Sciatic nerve (tissue), 2 donors: ENCODE results near the gene TMEFF1. TPM values are rescaled to one million over a fixed set of nuclear protein-coding genes. Genes with fewer than 3 reads are reported as not detected.

Experiments
- ATAC-seq: fragments of 200-7000 bp; cut with Tn5 transposase; one replicate; pipeline ENCODE4 v1.9.1; 2020; ENCODE audit warnings: mild to moderate bottlenecking, moderate library complexity
- DNase-seq: peaks from one replicate; pipeline ENCODE4 v3.0.0-alpha.2; 2020; ENCODE audit warnings: low spot score
- intact Hi-C: fragments of 100-400 bp; cut with DNase I; formaldehyde crosslinking; loops from one replicate; pipeline ENCODE4 v1.14.2; 2022
- total RNA-seq: library from RNA; stranded (reverse); fragmentation: NEBNext Ultra II Directional; extraction: Animal tissue kit (Norgen Biotek cat#: 25700); gene quantifications from one replicate; pipeline ENCODE4 v1.2.1, GENCODE V29; 2021
- donor health status: DM: no; HTN: no; CAD: no.
- donor health status: DM: no; HTN: no; CAD: no.

Gene TMEFF1
- total RNA-seq, 1 donor from 2014 or later: 1.5 TPM

GRCh38 chr9:100445161-100445902 lies 27.6 kb upstream of the TMEFF1 start:
- no peak for DNase-seq
- no peak for ATAC-seq
- intact Hi-C loops: no loop called here

DNA sequence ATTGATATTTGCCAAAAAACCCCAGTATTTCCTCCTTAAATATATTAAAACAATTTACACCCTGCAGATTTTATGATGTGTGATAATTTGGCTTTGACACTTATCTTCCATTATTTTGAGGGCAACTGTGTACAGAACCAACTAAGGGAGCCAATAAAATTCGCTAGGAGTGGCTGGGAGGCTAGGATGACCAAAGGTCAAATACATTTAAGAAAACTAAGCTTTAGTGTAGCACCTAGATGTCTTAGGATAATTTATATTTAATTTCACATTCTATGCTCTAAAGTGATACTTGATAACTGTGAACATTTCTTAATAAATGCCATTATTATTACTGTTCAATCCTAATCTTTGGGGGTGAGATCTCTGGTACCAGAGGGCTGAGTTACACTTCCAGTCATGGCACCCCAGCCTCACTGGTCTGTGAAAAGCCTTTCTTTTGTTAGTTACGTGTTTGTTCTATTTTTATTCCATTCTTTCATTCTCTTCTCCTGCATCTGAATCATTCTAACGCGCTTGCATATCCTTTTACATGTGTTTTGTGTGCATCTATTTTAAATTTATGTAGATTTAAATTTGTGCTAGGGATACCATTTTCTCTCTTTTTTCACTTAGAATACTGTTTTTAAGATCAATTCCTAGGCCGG lies 26.9 kb upstream of the TMEFF1 start:
- no peak for ATAC-seq
- DNase-seq: no peak
- intact Hi-C loops: no loop called here

- no peak for ATAC-seq
- intact Hi-C loops: no loop called here
- no peak for DNase-seq
These were observed 25.9 kb upstream of the TMEFF1 start for GRCh38 chr9:100447041-100447440.

DNA sequence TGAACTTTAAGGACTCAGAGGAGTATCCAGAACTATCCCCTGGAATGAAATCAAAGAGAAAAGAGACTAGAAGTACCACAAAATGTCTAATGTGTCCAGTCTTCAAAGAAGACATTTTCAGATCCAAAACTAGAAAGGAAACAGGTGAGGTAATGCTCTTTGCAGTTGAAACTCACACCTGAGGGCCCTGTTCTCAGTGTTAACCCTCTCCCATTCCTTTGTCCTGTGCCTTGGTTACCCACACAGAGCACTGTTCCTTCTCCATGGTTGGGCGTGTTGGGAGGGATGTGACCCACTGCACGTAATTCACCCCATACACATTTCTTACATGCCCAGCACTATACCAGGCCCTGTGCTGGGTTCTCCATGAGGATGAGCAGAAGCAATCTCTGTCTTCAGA lies 24.7 kb upstream of the TMEFF1 start:
- DNase-seq (no peak), ATAC-seq (no peak)
- intact Hi-C loops: no loop called here

DNA sequence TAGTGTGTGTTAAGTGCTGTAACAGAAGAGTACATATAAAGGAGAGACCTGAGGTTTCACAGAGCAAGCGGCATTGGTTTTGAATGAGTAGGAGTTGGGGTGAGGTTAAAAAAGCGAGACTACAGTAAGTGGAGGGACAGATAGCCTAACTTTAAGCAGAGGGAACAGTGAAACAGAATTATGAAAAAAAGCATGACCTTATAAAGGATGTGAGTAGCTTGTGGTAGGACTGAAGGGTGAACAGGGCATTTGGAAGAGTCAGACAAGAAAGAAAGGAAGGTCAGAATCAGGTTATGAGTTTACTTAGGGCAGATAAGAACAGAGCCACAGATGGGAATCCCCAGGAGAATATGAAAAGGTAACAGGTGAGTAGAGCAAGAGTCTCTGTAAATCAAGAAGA lies 23.5 kb upstream of the TMEFF1 start:
- ATAC-seq (no peak), DNase-seq (no peak)
- intact Hi-C loops: no loop called here

- no peak for ATAC-seq
- no peak for DNase-seq
- intact Hi-C loops: no loop called here
These were observed 20.1 kb upstream of the TMEFF1 start for GRCh38 chr9:100452894-100453293.

GRCh38 chr9:100455470-100455869 lies 17.5 kb upstream of the TMEFF1 start:
- DNase-seq (no peak), ATAC-seq (no peak)
- intact Hi-C loops: no loop called here

- no peak for ATAC-seq
- intact Hi-C loops: no loop called here
- no peak for DNase-seq
These were observed 15.4 kb upstream of the TMEFF1 start for GRCh38 chr9:100457517-100457916.

GRCh38 chr9:100459963-100460362 lies 13.0 kb upstream of the TMEFF1 start:
- DNase-seq (no peak), ATAC-seq (no peak)
- intact Hi-C loops: no loop called here

DNA sequence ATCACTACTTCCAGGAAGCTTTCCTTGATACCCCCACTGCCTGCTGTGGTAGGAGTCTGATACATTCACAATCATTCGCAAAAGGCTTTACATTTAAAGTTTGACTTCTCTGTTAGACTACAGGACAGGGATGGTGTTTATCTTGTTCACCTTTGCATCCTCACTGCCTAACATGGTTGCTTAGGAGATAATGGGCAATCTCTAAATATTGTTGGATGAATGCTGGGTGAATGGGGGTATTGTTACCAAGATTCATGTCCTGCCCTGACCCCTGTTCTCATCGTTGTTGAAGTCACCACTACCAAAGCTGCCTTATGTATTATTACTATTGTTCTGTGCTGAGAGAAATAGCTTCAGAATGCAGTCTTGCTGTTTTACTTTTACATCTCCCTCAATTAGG lies 7.7 kb upstream of the TMEFF1 start:
- ATAC-seq: no peak

GRCh38 chr9:100465761-100466160 lies 7.2 kb upstream of the TMEFF1 start:
- intact Hi-C loops: no loop called here
- ATAC-seq (no peak), DNase-seq (no peak)

More for the DNA sequence above, 7.7 kb upstream of the TMEFF1 start:
- no peak for DNase-seq
- intact Hi-C loops: no loop called here

GRCh38 chr9:100466171-100466828 lies 6.6 kb upstream of the TMEFF1 start:
- ATAC-seq: no peak
- no peak for DNase-seq
- intact Hi-C loops: no loop called here

- no peak for ATAC-seq
- DNase-seq: no peak
- intact Hi-C loops: no loop called here
These were observed 6.1 kb upstream of the TMEFF1 start for GRCh38 chr9:100466829-100467221.

- intact Hi-C loops: no loop called here
- DNase-seq (no peak), ATAC-seq (no peak)
These were observed 4.9 kb upstream of the TMEFF1 start for GRCh38 chr9:100468041-100468440.

GRCh38 chr9:100472268-100472667 lies 681 bp upstream of the TMEFF1 start:
- DNase-seq (no peak), ATAC-seq (no peak)
- intact Hi-C loops: no loop called here

DNA sequence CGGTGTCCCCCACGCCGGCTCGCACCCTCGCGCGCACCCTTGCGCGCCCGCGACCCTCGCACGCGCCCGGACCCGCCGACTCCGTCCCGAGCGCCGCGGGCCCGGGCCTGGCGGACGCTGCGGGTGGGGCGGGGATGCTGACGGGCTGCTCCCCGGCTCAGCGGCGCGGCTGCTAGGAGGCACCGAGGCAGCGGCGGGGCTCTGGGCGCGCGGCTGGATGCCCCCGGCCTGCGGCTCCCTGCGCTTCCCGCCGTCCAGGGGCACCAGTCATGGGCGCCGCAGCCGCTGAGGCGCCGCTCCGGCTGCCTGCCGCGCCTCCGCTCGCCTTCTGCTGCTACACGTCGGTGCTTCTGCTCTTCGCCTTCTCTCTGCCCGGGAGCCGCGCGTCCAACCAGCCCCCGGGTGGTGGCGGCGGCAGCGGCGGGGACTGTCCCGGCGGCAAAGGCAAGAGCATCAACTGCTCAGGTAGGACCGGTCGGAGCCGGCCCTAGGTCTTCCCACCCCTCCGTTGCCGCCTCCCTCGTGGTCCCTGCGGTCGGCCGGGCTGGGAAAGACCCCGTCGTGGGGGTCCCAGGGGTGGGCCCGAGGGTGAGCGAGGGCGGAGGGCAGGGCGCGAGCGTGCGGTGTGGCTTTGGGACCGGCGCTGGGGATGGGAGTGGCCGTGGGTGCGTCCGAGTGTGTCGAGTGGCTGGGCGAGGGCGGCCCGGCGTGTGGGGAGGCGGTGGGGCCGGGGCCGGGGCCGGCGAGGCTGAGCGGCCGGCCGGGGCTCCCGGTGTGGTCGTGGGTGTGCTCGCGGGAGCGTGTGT lies 530 bp downstream of the TMEFF1 start:
- intact Hi-C loops: no loop called here
- DNase-seq (peak; percentile 56), ATAC-seq (peak; percentile 32)

GRCh38 chr9:100474082-100474923 lies 1.4 kb downstream of the TMEFF1 start:
- no peak for ATAC-seq
- DNase-seq: no peak
- intact Hi-C loops: no loop called here

- ATAC-seq: no peak
- DNase-seq: no peak
- intact Hi-C loops: no loop called here
These were observed 2.0 kb downstream of the TMEFF1 start for GRCh38 chr9:100474924-100475276.

DNA sequence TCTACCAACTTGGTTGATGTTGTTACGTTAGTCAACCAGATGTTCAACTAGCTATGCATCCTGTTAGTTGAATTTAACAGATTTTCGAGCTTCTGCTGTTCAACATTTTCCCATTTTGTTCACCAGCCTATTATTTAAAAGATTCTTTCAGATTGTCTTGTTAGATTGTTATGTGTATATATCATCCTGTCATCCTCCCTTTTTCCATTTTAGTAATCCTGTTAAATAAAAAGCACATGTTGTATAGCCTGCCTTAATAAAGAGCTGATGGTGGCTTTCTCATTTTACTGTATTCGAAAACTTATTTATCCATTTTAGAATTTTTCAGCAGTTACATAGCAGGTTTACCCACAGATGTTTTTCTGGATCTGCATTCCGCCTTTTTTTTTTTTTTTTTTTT lies 4.3 kb downstream of the TMEFF1 start:
- intact Hi-C loops: no loop called here
- ATAC-seq: no peak
- no peak for DNase-seq
